Mesenchymal stem cell (in vitro differentiated cells and primary cell): Measurements from ENCODE around the gene UBE2D2.
"Not testable (repeated sequence)": the region's sequence is repeated elsewhere in the genome, so short reads cannot be mapped to it uniquely, and the experiment has no call there.

Experiments used
- DNase-seq: peaks from one replicate; pipeline ENCODE4 v3.0.0-alpha.2; 2013
- H2AFZ ChIP-seq: one replicate; pipeline ENCODE4 v1.6.1; 2013; ENCODE audit warnings: low read depth, mild to moderate bottlenecking, control low read depth, inconsistent platforms, low read length, moderate library complexity
- H2AK5ac ChIP-seq: 2 replicates; pipeline ENCODE4 v1.6.1; 2013; ENCODE audit warnings: low read length, moderate library complexity, mild to moderate bottlenecking, inconsistent platforms; ENCODE audit not compliant: severe bottlenecking
- H2BK120ac ChIP-seq: one replicate; pipeline ENCODE4 v1.6.1; 2013; ENCODE audit warnings: low read depth, mild to moderate bottlenecking, inconsistent platforms, low read length, moderate library complexity
- H2BK12ac ChIP-seq, 2 experiments: one replicate each; pipeline ENCODE4 v1.6.1; 2013; ENCODE audit warnings: inconsistent platforms in 2 of 2, low read length in 2 of 2, mild to moderate bottlenecking in 2 of 2, moderate library complexity in 2 of 2, control low read depth in 1 of 2
- H2BK15ac ChIP-seq: one replicate; pipeline ENCODE4 v1.6.1; 2013; ENCODE audit warnings: mild to moderate bottlenecking, low read depth, inconsistent platforms; ENCODE audit not compliant: poor library complexity, severe bottlenecking
- H2BK5ac ChIP-seq: 2 replicates; pipeline ENCODE4 v1.6.1; 2013; ENCODE audit warnings: low read depth, mild to moderate bottlenecking, low read length, control low read depth, inconsistent platforms; ENCODE audit not compliant: poor library complexity, severe bottlenecking
- H3K14ac ChIP-seq, 2 experiments: one replicate each; pipeline ENCODE4 v1.6.1; 2013; ENCODE audit warnings: inconsistent platforms in 2 of 2, low read length in 2 of 2, control low read depth in 1 of 2, mild to moderate bottlenecking in 1 of 2, moderate library complexity in 1 of 2
- H3K18ac ChIP-seq, 2 experiments: one replicate each; pipeline ENCODE4 v1.6.1; 2013; ENCODE audit warnings: inconsistent platforms in 2 of 2, low read length in 2 of 2, control low read depth in 1 of 2, low read depth in 1 of 2, mild to moderate bottlenecking in 1 of 2
- H3K23ac ChIP-seq, 2 experiments: one replicate each; pipeline ENCODE4 v1.6.1; 2013; ENCODE audit warnings: inconsistent platforms in 2 of 2, low read length in 2 of 2, mild to moderate bottlenecking in 2 of 2, moderate library complexity in 2 of 2, control low read depth in 1 of 2
- H3K27ac ChIP-seq: 2 replicates; pipeline ENCODE4 v1.5.1; 2013; ENCODE audit warnings: mild to moderate bottlenecking, moderate library complexity, low read length, control low read depth, inconsistent platforms; ENCODE audit not compliant: poor library complexity, severe bottlenecking
- H3K27me3 ChIP-seq, 2 experiments: 2 replicates each; pipeline versions ENCODE4 v1.6.1 to v1.7.0; 2013; ENCODE audit warnings: low read length in 2 of 2, mild to moderate bottlenecking in 2 of 2, moderate library complexity in 2 of 2, control low read depth in 1 of 2, inconsistent platforms in 1 of 2; ENCODE audit not compliant: control insufficient read depth in 1 of 2, insufficient read depth in 1 of 2
- H3K36me3 ChIP-seq, 2 experiments: 2 replicates each; pipeline versions ENCODE4 v1.6.1 to v1.7.0; 2013; ENCODE audit warnings: low read length in 2 of 2, control low read depth in 1 of 2, inconsistent platforms in 1 of 2, low read depth in 1 of 2, mild to moderate bottlenecking in 1 of 2; ENCODE audit not compliant: insufficient read depth in 2 of 2, control insufficient read depth in 1 of 2
- H3K4ac ChIP-seq, 2 experiments: one replicate each; pipeline ENCODE4 v1.6.1; 2013; ENCODE audit warnings: inconsistent platforms in 2 of 2, low read length in 2 of 2, mild to moderate bottlenecking in 2 of 2, moderate library complexity in 2 of 2, control low read depth in 1 of 2, low read depth in 1 of 2
- H3K4me1 ChIP-seq: 2 replicates; pipeline ENCODE4 v1.6.1; 2013; ENCODE audit warnings: low read depth, low read length, control low read depth; ENCODE audit not compliant: control insufficient read depth, insufficient read depth
- H3K4me2 ChIP-seq: 2 replicates; pipeline ENCODE4 v1.6.1; 2013; ENCODE audit warnings: low read length, mild to moderate bottlenecking, inconsistent platforms; ENCODE audit not compliant: poor library complexity, severe bottlenecking
- H3K4me3 ChIP-seq, 2 experiments: 2 replicates each; pipeline versions ENCODE4 v1.5.1 to v1.7.0; 2013; ENCODE audit warnings: low read length in 2 of 2, mild to moderate bottlenecking in 2 of 2, control low read depth in 1 of 2, low read depth in 1 of 2; ENCODE audit not compliant: insufficient read depth in 1 of 2
- H3K79me1 ChIP-seq: replicated peaks from 2 replicates; pipeline ENCODE4 v1.6.1; 2013; ENCODE audit warnings: mild to moderate bottlenecking, control low read depth, low read length, inconsistent platforms; ENCODE audit not compliant: poor library complexity, severe bottlenecking
- H3K9ac ChIP-seq: 2 replicates; pipeline ENCODE4 v1.7.0; 2013; ENCODE audit warnings: mild to moderate bottlenecking, low read length, moderate library complexity
- H3K9me3 ChIP-seq: 2 replicates; pipeline ENCODE4 v1.7.0; 2013; ENCODE audit warnings: mild to moderate bottlenecking, low read length; ENCODE audit not compliant: control insufficient read depth
- H4K8ac ChIP-seq: one replicate; pipeline ENCODE4 v1.6.1; 2013; ENCODE audit warnings: inconsistent platforms, mild to moderate bottlenecking, low read length, moderate library complexity
- H4K91ac ChIP-seq: one replicate; pipeline ENCODE4 v1.6.1; 2013; ENCODE audit warnings: mild to moderate bottlenecking, low read length, inconsistent platforms
- WGBS: methylation state at CpG from one replicate; pipeline ENCODE4 v1.1.7; 2013; ENCODE audit warnings: mixed read lengths; 5-methylcytosine and 5-hydroxymethylcytosine counted together

The UBE2D2 gene

DNA sequence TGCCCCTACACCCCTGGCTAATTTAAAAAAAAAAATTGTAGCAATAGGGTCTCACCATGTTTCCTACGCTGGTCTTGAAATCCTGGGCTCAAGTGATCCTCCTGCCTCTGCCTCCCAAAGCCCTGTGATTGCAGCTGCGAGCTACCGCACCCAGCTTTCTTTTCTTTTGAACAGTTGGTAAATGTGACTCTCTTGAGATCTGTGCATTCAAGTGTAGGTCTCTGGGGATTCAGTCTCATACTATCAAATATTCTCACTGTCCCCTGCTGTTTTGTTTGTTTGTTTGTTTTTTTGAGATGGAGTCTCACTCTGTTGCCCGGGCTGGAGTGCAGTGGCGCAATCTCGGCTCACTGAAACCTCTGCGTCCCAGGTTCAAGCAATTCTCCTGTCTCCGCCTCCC is 44.7 kb downstream of the UBE2D2 start:
- Histone ChIP-seq H3K4me1 (peaks cover under 1% of the 10 kb centered on the region), H3K9ac (no peak overlapping the region), H2BK12ac (no peak overlapping the region), H3K23ac (no peak overlapping the region), H2BK5ac (no peak overlapping the region), H3K14ac (no peak overlapping the region), H3K27ac (no peak overlapping the region), H3K4ac (no peak overlapping the region), H3K9me3 (no peaks in the 10 kb centered on the region), H2BK15ac (no peak overlapping the region), H3K36me3 (peaks cover 40 to 58% of the 10 kb centered on the region in 2 experiments), H2BK120ac (no peak overlapping the region), H3K4me3 (no peak overlapping the region), H2AFZ (no peak overlapping the region), H3K27me3 (no peaks in the 10 kb centered on the region), H4K91ac (no peak overlapping the region), H3K18ac (no peak overlapping the region), H4K8ac (no peak overlapping the region), H3K79me1 (peaks cover 14% of the 10 kb centered on the region), H3K4me2 (no peak overlapping the region), H2AK5ac (no peak overlapping the region)
- no peak for DNase-seq
- 96% methylated on average over 7 of the region's 8 CpGs for WGBS

DNA sequence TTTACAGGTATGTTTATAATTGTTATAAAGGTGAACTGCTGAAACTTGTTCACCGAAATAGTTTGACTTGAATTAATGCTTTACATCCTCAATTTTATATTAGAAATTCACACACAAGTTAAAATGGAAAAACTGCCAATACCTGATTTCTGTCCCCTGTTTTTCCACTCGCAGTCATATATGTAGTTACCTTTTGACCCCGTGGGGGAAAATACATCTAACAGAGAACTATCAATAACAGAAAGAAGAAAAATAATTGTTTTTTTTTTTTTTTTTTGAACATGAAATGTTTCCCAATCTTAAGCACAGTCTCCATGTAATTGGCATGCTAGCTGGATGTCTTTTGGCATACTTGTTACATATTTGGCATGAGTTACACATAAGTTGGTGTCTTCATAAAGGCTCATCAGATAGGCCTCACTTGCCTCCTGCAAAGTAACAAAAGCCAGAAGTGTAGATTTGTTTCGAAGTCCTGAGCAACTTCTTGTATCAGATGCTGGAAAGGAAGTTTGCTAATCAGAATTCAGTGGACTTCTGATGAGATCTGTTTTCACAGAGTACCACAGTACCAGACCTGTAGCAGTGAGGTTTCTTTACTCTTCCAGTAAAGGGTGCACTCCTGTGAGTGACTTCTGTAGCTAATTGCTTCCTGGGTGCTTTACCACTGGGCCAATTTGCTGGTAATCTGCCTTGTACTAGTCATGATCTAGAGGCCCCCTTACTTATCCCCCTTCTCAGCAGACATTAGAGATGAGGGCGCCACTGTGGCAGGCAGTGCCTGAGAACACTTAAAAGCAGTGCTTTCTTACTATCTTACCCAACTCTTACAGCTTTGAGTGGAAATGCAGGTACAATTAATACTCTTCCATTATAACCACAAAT is 50.8 kb downstream of the UBE2D2 start:
- 100% methylated on average over 3 of the region's 5 CpGs for WGBS
- Histone ChIP-seq H3K79me1 (peaks cover 8% of the 10 kb centered on the region), H3K9ac (no peak overlapping the region), H3K27ac (no peak overlapping the region), H3K27me3 (no peaks in the 10 kb centered on the region), H3K4me1 (peaks cover 1% of the 10 kb centered on the region), H2AK5ac (no peak overlapping the region), H3K4me3 (no peak overlapping the region), H3K9me3 (no peaks in the 10 kb centered on the region), H2BK5ac (no peak overlapping the region), H2BK120ac (no peak overlapping the region), H4K91ac (no peak overlapping the region), H3K4ac (no peak overlapping the region), H3K4me2 (no peak overlapping the region), H3K14ac (no peak overlapping the region), H4K8ac (no peak overlapping the region), H2BK12ac (no peak overlapping the region), H2AFZ (no peak overlapping the region), H3K36me3 (peaks cover 9 to 45% of the 10 kb centered on the region in 2 experiments), H3K18ac (no peak overlapping the region), H2BK15ac (no peak overlapping the region), H3K23ac (no peak overlapping the region)
- no peak for DNase-seq

DNA sequence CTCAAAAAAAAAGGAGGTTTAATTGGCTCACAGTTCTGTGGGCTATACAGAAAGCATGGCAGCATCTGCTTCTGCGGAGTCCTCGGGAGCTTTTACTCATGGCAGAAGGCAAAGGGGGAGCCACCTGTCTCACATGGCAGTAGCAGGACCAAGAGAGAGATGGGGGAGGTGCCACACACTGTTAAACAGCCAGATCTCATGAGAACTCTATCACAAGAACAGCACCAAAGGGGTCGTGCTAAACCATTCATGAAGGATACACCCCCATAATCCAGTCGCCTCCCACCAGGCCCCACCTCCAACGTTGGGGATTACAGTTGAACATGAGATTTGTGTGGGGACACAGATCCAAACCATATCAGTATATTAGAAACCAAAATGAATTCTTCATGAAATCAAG is 58.7 kb downstream of the UBE2D2 start:
- Histone ChIP-seq H3K27me3 (no peaks in the 10 kb centered on the region), H3K79me1 (peaks cover 8% of the 10 kb centered on the region), H4K91ac (no peak overlapping the region), H2AFZ (no peak overlapping the region), H3K4me3 (no peak overlapping the region), H3K14ac (no peak overlapping the region), H3K18ac (no peak overlapping the region), H3K27ac (no peak overlapping the region), H3K4me2 (no peak overlapping the region), H2BK120ac (no peak overlapping the region), H3K4me1 (no peaks in the 10 kb centered on the region), H3K4ac (no peak overlapping the region), H4K8ac (no peak overlapping the region), H3K23ac (no peak overlapping the region), H3K36me3 (peaks cover 36 to 83% of the 10 kb centered on the region in 2 experiments), H3K9me3 (no peaks in the 10 kb centered on the region), H3K9ac (no peak overlapping the region), H2BK5ac (no peak overlapping the region), H2BK12ac (no peak overlapping the region), H2BK15ac (no peak overlapping the region), H2AK5ac (no peak overlapping the region)
- no peak for DNase-seq
- WGBS = 100% methylated on average over 2 of the region's 5 CpGs

DNA sequence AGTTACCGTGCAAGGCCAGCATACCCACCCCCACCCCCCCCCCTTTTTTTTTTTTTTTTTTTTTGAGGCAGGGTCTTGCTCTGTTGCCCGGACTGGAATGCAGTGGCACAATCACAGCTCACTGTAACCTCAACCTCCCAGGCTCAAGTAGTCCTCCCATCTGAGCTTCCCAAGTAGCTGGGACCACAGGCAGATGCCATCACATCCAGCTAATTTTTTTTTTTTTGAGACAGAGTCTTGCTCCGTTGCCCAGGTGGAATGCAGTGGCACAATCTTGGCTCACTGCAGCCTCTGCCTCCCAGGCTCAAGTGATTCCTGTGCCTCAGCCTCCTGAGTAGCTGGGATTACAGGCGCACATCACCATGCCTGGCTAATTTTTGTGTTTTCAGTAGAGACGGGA is 64.3 kb downstream of the UBE2D2 start:
- not testable (repeated sequence) for H2BK15ac ChIP-seq, DNase-seq, H3K4ac ChIP-seq, H2BK5ac ChIP-seq, H4K8ac ChIP-seq, H3K4me1 ChIP-seq, H3K23ac ChIP-seq, H2BK12ac ChIP-seq, H3K14ac ChIP-seq, H3K9ac ChIP-seq, H3K27me3 ChIP-seq, H2AFZ ChIP-seq, H3K18ac ChIP-seq, H3K9me3 ChIP-seq, H3K79me1 ChIP-seq, H4K91ac ChIP-seq, H2AK5ac ChIP-seq, H3K4me2 ChIP-seq, H2BK120ac ChIP-seq, H3K27ac ChIP-seq, H3K4me3 ChIP-seq
- over 99% methylated on average over 5 of the region's 5 CpGs for whole genome bisulfite sequencing
- peaks cover 37 to 91% of the 10 kb centered on the region in 2 experiments for H3K36me3 ChIP-seq
